ENCODE data around the gene GPATCH2.

GPATCH2 gene

GRCh38 chr1:217627431-217627830 lies 3.5 kb downstream of the GPATCH2 start:
- Histone ChIP-seq H3K27ac (ENCODE audit: insufficient read depth, low read depth, low read length, poor library complexity, severe bottlenecking) (no peak overlapping the region), H3K4me3 (ENCODE audit: insufficient read depth, low read depth, low read length) (no peak overlapping the region), H3K4me1 (ENCODE audit: control insufficient read depth, insufficient read depth, low read length) (peaks cover 5% of the 10 kb centered on the region), H3K36me3 (ENCODE audit: control insufficient read depth, insufficient read depth, low read length) (no peaks in the 10 kb centered on the region), H3K9me3 (ENCODE audit: control insufficient read depth, low read length) (no peaks in the 10 kb centered on the region), H3K27me3 (ENCODE audit: control insufficient read depth, insufficient read depth, low read length, poor library complexity, severe bottlenecking) (no peaks in the 10 kb centered on the region)
- WGBS, 2 experiments, result 81 to 84% methylated on average over 3 of the region's 3 CpGs

- Histone ChIP-seq H3K9me3 (ENCODE audit: control insufficient read depth, low read length) (no peaks in the 10 kb centered on the region), H3K4me1 (ENCODE audit: control insufficient read depth, insufficient read depth, low read length) (peaks cover 5% of the 10 kb centered on the region), H3K36me3 (ENCODE audit: control insufficient read depth, insufficient read depth, low read length) (no peaks in the 10 kb centered on the region), H3K4me3 (ENCODE audit: insufficient read depth, low read depth, low read length) (no peak overlapping the region), H3K27me3 (ENCODE audit: control insufficient read depth, insufficient read depth, low read length, poor library complexity, severe bottlenecking) (no peaks in the 10 kb centered on the region), H3K27ac (ENCODE audit: insufficient read depth, low read depth, low read length, poor library complexity, severe bottlenecking) (no peak overlapping the region)
- 93% methylated on average over 2 of the region's 2 CpGs; no CpG with 5 or more reads in 1 of the 2 experiments for WGBS, 2 experiments
These were observed 4.6 kb downstream of the GPATCH2 start for GRCh38 chr1:217626321-217626720.

- Histone ChIP-seq H3K4me3 (ENCODE audit: insufficient read depth, low read depth, low read length) (no peak overlapping the region), H3K9me3 (ENCODE audit: control insufficient read depth, low read length) (no peaks in the 10 kb centered on the region), H3K36me3 (ENCODE audit: control insufficient read depth, insufficient read depth, low read length) (no peaks in the 10 kb centered on the region), H3K4me1 (ENCODE audit: control insufficient read depth, insufficient read depth, low read length) (no peaks in the 10 kb centered on the region), H3K27me3 (ENCODE audit: control insufficient read depth, insufficient read depth, low read length, poor library complexity, severe bottlenecking) (no peaks in the 10 kb centered on the region), H3K27ac (ENCODE audit: insufficient read depth, low read depth, low read length, poor library complexity, severe bottlenecking) (no peak overlapping the region)
- 92% methylated on average over 2 of the region's 3 CpGs; no CpG with 5 or more reads in 1 of the 2 experiments for WGBS, 2 experiments
These were observed 8.8 kb downstream of the GPATCH2 start for GRCh38 chr1:217622042-217622441.

- Histone ChIP-seq H3K4me1 (ENCODE audit: control insufficient read depth, insufficient read depth, low read length) (no peaks in the 10 kb centered on the region), H3K9me3 (ENCODE audit: control insufficient read depth, low read length) (no peaks in the 10 kb centered on the region), H3K27me3 (ENCODE audit: control insufficient read depth, insufficient read depth, low read length, poor library complexity, severe bottlenecking) (no peaks in the 10 kb centered on the region), H3K4me3 (ENCODE audit: insufficient read depth, low read depth, low read length) (no peak overlapping the region), H3K36me3 (ENCODE audit: control insufficient read depth, insufficient read depth, low read length) (no peaks in the 10 kb centered on the region), H3K27ac (ENCODE audit: insufficient read depth, low read depth, low read length, poor library complexity, severe bottlenecking) (no peak overlapping the region)
- WGBS, 2 experiments, result 69 to 74% methylated on average over 4 of the region's 4 CpGs
These were observed 10.1 kb downstream of the GPATCH2 start for GRCh38 chr1:217620814-217621213.

- 89 to 95% methylated on average over 1 of the region's 1 CpG for WGBS, 2 experiments
- H3K4me1 ChIP-seq (ENCODE audit: control insufficient read depth, insufficient read depth, low read length), result no peaks in the 10 kb centered on the region
- no peaks in the 10 kb centered on the region for H3K9me3 ChIP-seq (ENCODE audit: control insufficient read depth, low read length)
- no peak overlapping the region for H3K27ac ChIP-seq (ENCODE audit: insufficient read depth, low read depth, low read length, poor library complexity, severe bottlenecking)
- no peak overlapping the region for H3K4me3 ChIP-seq (ENCODE audit: insufficient read depth, low read depth, low read length)
- H3K27me3 ChIP-seq (ENCODE audit: control insufficient read depth, insufficient read depth, low read length, poor library complexity, severe bottlenecking), result no peaks in the 10 kb centered on the region
- H3K36me3 ChIP-seq (ENCODE audit: control insufficient read depth, insufficient read depth, low read length), result no peaks in the 10 kb centered on the region
These were observed 13.8 kb downstream of the GPATCH2 start for GRCh38 chr1:217617126-217617525.

- H3K4me1 ChIP-seq (ENCODE audit: control insufficient read depth, insufficient read depth, low read length), result no peaks in the 10 kb centered on the region
- 92 to 93% methylated on average over 3 of the region's 3 CpGs for whole genome bisulfite sequencing, 2 experiments
These were observed 16.6 kb downstream of the GPATCH2 start for GRCh38 chr1:217614200-217614712.

GRCh38 chr1:217605390-217605789 lies 25.5 kb downstream of the GPATCH2 start:
- H3K36me3 ChIP-seq (ENCODE audit: control insufficient read depth, insufficient read depth, low read length), result peaks cover 3% of the 10 kb centered on the region
- no peaks in the 10 kb centered on the region for H3K4me1 ChIP-seq (ENCODE audit: control insufficient read depth, insufficient read depth, low read length)
- WGBS, 2 experiments, result 93 to 100% methylated on average over 1 of the region's 1 CpG
- H3K27me3 ChIP-seq (ENCODE audit: control insufficient read depth, insufficient read depth, low read length, poor library complexity, severe bottlenecking), result no peaks in the 10 kb centered on the region
- H3K9me3 ChIP-seq (ENCODE audit: control insufficient read depth, low read length), result no peaks in the 10 kb centered on the region
- H3K27ac ChIP-seq (ENCODE audit: insufficient read depth, low read depth, low read length, poor library complexity, severe bottlenecking), result no peak overlapping the region
- no peak overlapping the region for H3K4me3 ChIP-seq (ENCODE audit: insufficient read depth, low read depth, low read length)

More at GRCh38 chr1:217614200-217614712, 16.6 kb downstream of the GPATCH2 start:
- Histone ChIP-seq H3K27me3 (ENCODE audit: control insufficient read depth, insufficient read depth, low read length, poor library complexity, severe bottlenecking) (no peaks in the 10 kb centered on the region), H3K27ac (ENCODE audit: insufficient read depth, low read depth, low read length, poor library complexity, severe bottlenecking) (no peak overlapping the region), H3K9me3 (ENCODE audit: control insufficient read depth, low read length) (no peaks in the 10 kb centered on the region), H3K4me3 (ENCODE audit: insufficient read depth, low read depth, low read length) (no peak overlapping the region), H3K36me3 (ENCODE audit: control insufficient read depth, insufficient read depth, low read length) (no peaks in the 10 kb centered on the region)

GRCh38 chr1:217602380-217602779 lies 28.5 kb downstream of the GPATCH2 start:
- no peaks in the 10 kb centered on the region for H3K4me1 ChIP-seq (ENCODE audit: control insufficient read depth, insufficient read depth, low read length)
- no peaks in the 10 kb centered on the region for H3K27me3 ChIP-seq (ENCODE audit: control insufficient read depth, insufficient read depth, low read length, poor library complexity, severe bottlenecking)
- H3K36me3 ChIP-seq (ENCODE audit: control insufficient read depth, insufficient read depth, low read length), result peaks cover 3% of the 10 kb centered on the region
- H3K27ac ChIP-seq (ENCODE audit: insufficient read depth, low read depth, low read length, poor library complexity, severe bottlenecking), result no peak overlapping the region
- no peaks in the 10 kb centered on the region for H3K9me3 ChIP-seq (ENCODE audit: control insufficient read depth, low read length)
- H3K4me3 ChIP-seq (ENCODE audit: insufficient read depth, low read depth, low read length), result no peak overlapping the region

GRCh38 chr1:217599154-217599553 lies 31.7 kb downstream of the GPATCH2 start:
- Histone ChIP-seq H3K27ac (ENCODE audit: insufficient read depth, low read depth, low read length, poor library complexity, severe bottlenecking) (no peak overlapping the region), H3K9me3 (ENCODE audit: control insufficient read depth, low read length) (no peaks in the 10 kb centered on the region), H3K4me3 (ENCODE audit: insufficient read depth, low read depth, low read length) (no peak overlapping the region), H3K4me1 (ENCODE audit: control insufficient read depth, insufficient read depth, low read length) (no peaks in the 10 kb centered on the region), H3K36me3 (ENCODE audit: control insufficient read depth, insufficient read depth, low read length) (no peaks in the 10 kb centered on the region), H3K27me3 (ENCODE audit: control insufficient read depth, insufficient read depth, low read length, poor library complexity, severe bottlenecking) (no peaks in the 10 kb centered on the region)
- 92 to 96% methylated on average over 2 of the region's 2 CpGs for WGBS, 2 experiments

GRCh38 chr1:217590598-217590997 lies 40.3 kb downstream of the GPATCH2 start:
- H3K27ac ChIP-seq (ENCODE audit: insufficient read depth, low read depth, low read length, poor library complexity, severe bottlenecking), result no peak overlapping the region
- no peaks in the 10 kb centered on the region for H3K36me3 ChIP-seq (ENCODE audit: control insufficient read depth, insufficient read depth, low read length)
- 88% methylated on average over 2 of the region's 2 CpGs; no CpG with 5 or more reads in 1 of the 2 experiments for WGBS, 2 experiments
- no peaks in the 10 kb centered on the region for H3K9me3 ChIP-seq (ENCODE audit: control insufficient read depth, low read length)
- H3K4me3 ChIP-seq (ENCODE audit: insufficient read depth, low read depth, low read length), result no peak overlapping the region
- H3K4me1 ChIP-seq (ENCODE audit: control insufficient read depth, insufficient read depth, low read length), result no peaks in the 10 kb centered on the region
- H3K27me3 ChIP-seq (ENCODE audit: control insufficient read depth, insufficient read depth, low read length, poor library complexity, severe bottlenecking), result no peaks in the 10 kb centered on the region

GRCh38 chr1:217586586-217586985 lies 44.3 kb downstream of the GPATCH2 start:
- Histone ChIP-seq H3K27ac (ENCODE audit: insufficient read depth, low read depth, low read length, poor library complexity, severe bottlenecking) (no peak overlapping the region), H3K9me3 (ENCODE audit: control insufficient read depth, low read length) (no peaks in the 10 kb centered on the region), H3K36me3 (ENCODE audit: control insufficient read depth, insufficient read depth, low read length) (no peaks in the 10 kb centered on the region), H3K27me3 (ENCODE audit: control insufficient read depth, insufficient read depth, low read length, poor library complexity, severe bottlenecking) (no peaks in the 10 kb centered on the region), H3K4me3 (ENCODE audit: insufficient read depth, low read depth, low read length) (no peak overlapping the region), H3K4me1 (ENCODE audit: control insufficient read depth, insufficient read depth, low read length) (no peaks in the 10 kb centered on the region)
- WGBS, 2 experiments, result 84 to 91% methylated on average over 2 to 3 of the region's 4 CpGs

Data from ectodermal cell (in vitro differentiated cells).